ENCODE data around the gene MPHOSPH6.

DNA sequence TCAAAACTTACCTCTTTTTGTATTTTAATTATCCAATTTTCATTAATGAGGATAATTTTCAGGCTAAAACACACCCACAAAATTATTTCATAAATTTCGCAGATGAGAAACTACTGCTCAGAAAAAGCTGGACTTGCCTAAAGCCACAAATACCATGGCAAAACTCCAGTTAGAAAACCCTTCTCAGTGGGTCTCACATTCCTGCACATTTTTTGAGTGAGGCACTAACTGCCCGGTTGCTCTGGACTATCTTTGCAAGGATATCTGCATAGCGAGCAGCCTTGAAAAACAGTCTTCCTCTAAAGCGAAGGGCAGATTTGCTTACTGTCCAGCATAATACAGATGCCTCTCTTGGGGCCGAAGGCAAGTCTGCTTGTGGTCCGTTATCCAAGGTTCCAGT is 9.8 kb downstream of the MPHOSPH6 start:
- TF ChIP-seq, protein P1, sequence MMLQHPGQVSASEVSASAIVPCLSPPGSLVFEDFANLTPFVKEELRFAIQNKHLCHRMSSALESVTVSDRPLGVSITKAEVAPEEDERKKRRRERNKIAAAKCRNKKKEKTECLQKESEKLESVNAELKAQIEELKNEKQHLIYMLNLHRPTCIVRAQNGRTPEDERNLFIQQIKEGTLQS (IDR thresholded peaks at IDR 0.05; ENCODE audit: insufficient read depth, low read depth, low read length) = no peak
- TF ChIP-seq SIN3A (conservative IDR thresholded peaks at IDR 0.05 in 1 of 2, IDR thresholded peaks at IDR 0.05 in 1 of 2; ENCODE audit: low read depth in 1 of 2, low read length in 2 of 2) = no peak
- no peak for TF ChIP-seq CTCF (IDR thresholded peaks at IDR 0.05; ENCODE audit: control extremely low read depth in 1 of 3, insufficient read depth in 1 of 3, low read depth in 1 of 3, low read length in 3 of 3)
- TF ChIP-seq POLR2A (IDR thresholded peaks at IDR 0.05; ENCODE audit: control extremely low read depth in 1 of 2, low read depth in 2 of 2, low read length in 2 of 2) = no peak
- no peak for TF ChIP-seq CHD1 (IDR thresholded peaks at IDR 0.05; ENCODE audit: low read depth, low read length)
- TF ChIP-seq GABPA (IDR thresholded peaks at IDR 0.05; ENCODE audit: borderline replicate concordance, insufficient read depth, low read length) = no peak

Data from H1 (cell line).